GM12878 (cell line): ENCODE measurements around the gene SKP2. TPM values are rescaled to one million over a fixed set of nuclear protein-coding genes. Genes with fewer than 3 reads are reported as not detected.

Experiments used
- ATAC-seq: fragments of 200-7000 bp; cut with Tn5 transposase; 3 replicates; pipeline ENCODE4 v1.9.1; 2020; ENCODE audit warnings: mild to moderate bottlenecking, moderate library complexity
- BruUV-seq: library from RNA; stranded (reverse); fragments of 400-500 nt; replicated peaks from 2 replicates; lab custom pipeline; 2021; lab: Mats Ljungman, UMichigan
- CTCF ChIA-PET: fragments of 300-600 bp; sonication (Branson Sonifier 250); formaldehyde crosslinking; extraction: SDS; loops from one replicate; lab custom pipeline; 2021; ENCODE audit warnings: inconsistent platforms; lab: Yijun Ruan, JAX
- POLR2A ChIA-PET: fragments of 350-600 bp; formaldehyde crosslinking; extraction: SDS; loops from one replicate; lab custom pipeline; 2021; ENCODE audit warnings: inconsistent platforms; lab: Charles Lee
- RAD21 ChIA-PET: fragments of 300-600 bp; sonication (Branson Sonifier 250); formaldehyde crosslinking; loops from one replicate; lab custom pipeline; 2023; ENCODE audit warnings: antibody characterized with exemption; ENCODE audit not compliant: unreplicated experiment; lab: Charles Lee
- SMC1A ChIA-PET: fragments of 300-600 bp; sonication (Branson Sonifier 250); formaldehyde crosslinking; loops from one replicate; lab custom pipeline; 2023; ENCODE audit not compliant: unreplicated experiment, uncharacterized antibody; lab: Charles Lee
- DNase-seq: peaks from one replicate; pipeline ENCODE4 v3.0.0-alpha.2; 2011; ENCODE audit warnings: low read depth, low spot score
- FAIRE-seq: peaks from 3 replicates; lab custom pipeline; 2011; peaks lifted over from hg19 to GRCh38; lab: Jason Lieb, UNC
- H2AFZ ChIP-seq: 2 replicates; pipeline ENCODE4 v1.6.0; 2011; ENCODE audit warnings: low read depth, low read length, control low read depth; ENCODE audit not compliant: control insufficient read depth
- H3K27ac ChIP-seq: 2 replicates; pipeline ENCODE4 v1.5.1; 2011; ENCODE audit warnings: control low read depth; ENCODE audit not compliant: control insufficient read depth, insufficient read depth
- H3K27me3 ChIP-seq, 2 experiments: replicated peaks in 1 of 2; 2 replicates each; pipeline versions ENCODE4 v1.6.0 to v1.6.1; 2011; ENCODE audit warnings: low read length in 1 of 2; ENCODE audit not compliant: control insufficient read depth in 2 of 2, insufficient read depth in 2 of 2
- H3K36me3 ChIP-seq, 2 experiments: 2 replicates each; pipeline ENCODE4 v1.5.1; 2011; ENCODE audit warnings: low read length in 1 of 2; ENCODE audit not compliant: control insufficient read depth in 2 of 2, insufficient read depth in 2 of 2
- H3K4me1 ChIP-seq: 2 replicates; pipeline ENCODE4 v1.6.1; 2011; ENCODE audit warnings: mild to moderate bottlenecking, low read length, moderate library complexity, mixed read lengths; ENCODE audit not compliant: control insufficient read depth, insufficient read depth
- H3K4me2 ChIP-seq: 2 replicates; pipeline ENCODE4 v1.6.0; 2011; ENCODE audit warnings: control low read depth; ENCODE audit not compliant: control insufficient read depth, insufficient read depth
- H3K4me3 ChIP-seq: fragments of 200-600 bp; sonication (generic); 2 replicates; pipeline ENCODE4 v1.5.1; 2016
- H3K79me2 ChIP-seq: 2 replicates; pipeline ENCODE4 v1.6.0; 2011; ENCODE audit warnings: low read length; ENCODE audit not compliant: control insufficient read depth, insufficient read depth
- H3K9ac ChIP-seq: 2 replicates; pipeline ENCODE4 v1.8.0; 2011; ENCODE audit warnings: low read length, control low read depth, mixed read lengths; ENCODE audit not compliant: control insufficient read depth, insufficient read depth
- H3K9me3 ChIP-seq: replicated peaks from 3 replicates; pipeline ENCODE4 v1.5.1; 2011; ENCODE audit warnings: mild to moderate bottlenecking, low read length; ENCODE audit not compliant: control insufficient read depth, insufficient read depth
- H4K20me1 ChIP-seq: 2 replicates; pipeline ENCODE4 v1.6.0; 2011; ENCODE audit not compliant: control insufficient read depth, insufficient read depth
- HCFC1 ChIP-seq: fragments of 150-350 bp; IDR thresholded peaks from 2 replicates; pipeline ENCODE4 v1.6.1; 2014; ENCODE audit warnings: low read length
- IKZF1 ChIP-seq: fragments of 450-650 bp; conservative IDR thresholded peaks from 2 replicates; pipeline ENCODE4 v1.6.1; 2017; ENCODE audit warnings: antibody characterized with exemption, mild to moderate bottlenecking
- IKZF2 ChIP-seq, 2 experiments: fragments of 450-650 bp; IDR thresholded peaks; 2 replicates each; pipeline ENCODE4 v1.6.1; 2017; ENCODE audit warnings: mild to moderate bottlenecking in 2 of 2, moderate library complexity in 2 of 2
- NBN ChIP-seq: fragments of 450-650 bp; IDR thresholded peaks from 2 replicates; pipeline ENCODE4 v1.6.1; 2016
- NFXL1 ChIP-seq: fragments of 450-650 bp; IDR thresholded peaks from 2 replicates; pipeline ENCODE4 v1.6.1; 2017; ENCODE audit warnings: antibody characterized with exemption, mild to moderate bottlenecking, borderline replicate concordance
- RAD21 ChIP-seq: IDR thresholded peaks from 2 replicates; pipeline ENCODE4 v1.6.1; 2011; ENCODE audit warnings: mild to moderate bottlenecking, low read depth, low read length, moderate library complexity; ENCODE audit not compliant: insufficient read depth
- RBBP5 ChIP-seq: fragments of 200-600 bp; sonication (generic); conservative IDR thresholded peaks from 2 replicates; pipeline ENCODE4 v1.6.1; 2016
- RUNX3 ChIP-seq: IDR thresholded peaks from 2 replicates; pipeline ENCODE4 v1.6.1; 2012; ENCODE audit warnings: low read length, inconsistent platforms
- SMC3 ChIP-seq: IDR thresholded peaks from 2 replicates; pipeline ENCODE4 v1.6.1; 2011; ENCODE audit warnings: low read length, improper control_type of control experiment, borderline replicate concordance
- STAT3 ChIP-seq: IDR thresholded peaks from 2 replicates; pipeline ENCODE4 v1.6.1; 2011; ENCODE audit warnings: low read depth, low read length, improper control_type of control experiment
- ZNF24 ChIP-seq: fragments of 450-650 bp; IDR thresholded peaks from 2 replicates; pipeline ENCODE4 v1.6.1; 2017; ENCODE audit warnings: antibody characterized with exemption, mild to moderate bottlenecking
- WGBS: methylation state at CpG from one replicate; pipeline ENCODE4 v1.1.6; 2016; ENCODE audit warnings: low lambda C conversion rate; ENCODE audit not compliant: insufficient replicate concordance, insufficient coverage; ENCODE audit errors: missing lambda C conversion rate; 5-methylcytosine and 5-hydroxymethylcytosine counted together
- in situ Hi-C: fragments of 300-500 bp; cut with MboI; formaldehyde crosslinking; loops from 9 replicates; pipeline ENCODE4 v1.14.3; 2018; ENCODE audit warnings: mixed read lengths
- intact Hi-C: fragments of 100-400 bp; cut with micrococcal nuclease; formaldehyde crosslinking; loops from one replicate; pipeline ENCODE4 v1.14.2; 2022; ENCODE audit not compliant: unreplicated experiment
- polyA plus RNA-seq, 11 experiments: library from polyadenylated mRNA; depleted of rRNA in 4 of 11; unstranded in 6 of 11; stranded (reverse) in 5 of 11; fragments of >200 nt; fragmentation: Nextera tagmentation in 4 of 11; fragmentation: Illumina TruSeq in 1 of 11; extraction: Ambion mirVana in 4 of 11; extraction: Trizol in 1 of 11; gene quantifications; 1 replicate in 1 of 11; 2 replicates in 10 of 11; pipeline versions ENCODE4 v1.2.1 to v1.2.3, GENCODE V29; 2011 to 2016; ENCODE audit warnings: inconsistent platforms in 2 of 11, missing spikeins in 2 of 11, low read depth in 1 of 11
- total RNA-seq, 4 experiments: library from RNA; depleted of rRNA in 3 of 4; stranded (reverse); fragments of >200 nt in 3 of 4; fragmentation: Illumina TruSeq in 1 of 4; extraction: Trizol in 1 of 4; gene quantifications; 2 replicates each; pipeline versions ENCODE4 v1.2.1 to v1.2.3, GENCODE V29; 2013 to 2021
- TF ChIP-seq, protein P1 (sequence below): fragments of 450-650 bp; IDR thresholded peaks from 2 replicates; pipeline ENCODE4 v1.6.1; 2017; ENCODE audit warnings: mild to moderate bottlenecking
- TF ChIP-seq, protein P2 (sequence below), 3 experiments: IDR thresholded peaks in 2 of 3; conservative IDR thresholded peaks in 1 of 3; 2 replicates each; pipeline ENCODE4 v1.5.1; 2011; ENCODE audit warnings: low read depth in 3 of 3, low read length in 3 of 3, mild to moderate bottlenecking in 3 of 3, control low read depth in 2 of 3, moderate library complexity in 2 of 3, inconsistent platforms in 1 of 3, mixed read lengths in 1 of 3; ENCODE audit not compliant: control insufficient read depth in 2 of 3, insufficient read depth in 1 of 3; ENCODE audit errors: extremely low read depth in 1 of 3

SKP2 gene
- total and polyA plus RNA-seq, 10 of the 15 experiments (the other 5 are each of a cell fraction or from before 2014, with no cell fraction given), result 13.9 to 50.8 (median 36.9) TPM

DNA sequence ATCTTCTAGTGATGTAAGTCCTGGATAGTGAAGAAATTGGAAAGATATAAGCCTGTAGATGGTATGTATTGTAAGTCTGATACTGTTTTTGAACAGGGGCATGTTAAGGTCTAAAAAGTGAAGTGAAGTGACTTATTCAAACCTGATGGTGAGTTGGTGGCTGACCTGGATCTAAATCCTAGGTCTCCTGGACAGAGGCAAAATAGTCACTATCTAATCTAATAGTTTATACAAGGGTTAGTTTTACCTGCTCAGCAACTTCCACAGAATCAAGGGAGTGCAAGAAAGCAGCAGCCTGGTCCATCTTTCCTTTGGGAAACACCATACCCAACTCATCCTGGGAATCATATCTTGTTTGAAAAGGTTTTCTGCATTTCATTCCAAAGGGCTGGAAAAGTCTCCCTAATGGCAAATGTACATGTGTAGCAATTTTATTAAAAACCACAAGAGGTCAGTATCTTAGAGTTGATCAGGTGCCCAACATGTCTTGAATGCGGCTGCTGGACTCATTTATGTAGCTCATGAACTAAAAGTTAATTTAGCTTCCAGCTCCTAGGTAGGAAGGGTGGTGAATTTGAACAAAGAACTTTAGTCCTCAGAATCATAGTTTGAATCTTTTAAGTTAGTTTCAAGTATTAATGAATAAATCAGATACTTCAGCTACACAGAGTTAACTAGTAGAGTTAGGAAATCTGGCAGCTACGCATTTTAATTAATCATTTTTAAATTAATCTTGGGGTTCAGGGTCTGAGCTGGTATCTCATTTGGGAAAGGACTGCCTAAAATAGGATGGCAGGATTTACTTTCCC lies 26.0 kb downstream of the SKP2 start:
- 0 out of 4 replicates have a peak, but pooled peaks of 1 of the 2 experiments have one; percentile 31 for TF ChIP-seq IKZF2 (IDR thresholded peaks at IDR 0.05)
- TF ChIP-seq RUNX3, result peak; percentile 37; the same call in 1 of the 2 replicates
- no peak for TF ChIP-seq NFXL1
- peak; percentile 28; the same call in 1 of the 2 replicates for TF ChIP-seq IKZF1
- TF ChIP-seq, protein P1, sequence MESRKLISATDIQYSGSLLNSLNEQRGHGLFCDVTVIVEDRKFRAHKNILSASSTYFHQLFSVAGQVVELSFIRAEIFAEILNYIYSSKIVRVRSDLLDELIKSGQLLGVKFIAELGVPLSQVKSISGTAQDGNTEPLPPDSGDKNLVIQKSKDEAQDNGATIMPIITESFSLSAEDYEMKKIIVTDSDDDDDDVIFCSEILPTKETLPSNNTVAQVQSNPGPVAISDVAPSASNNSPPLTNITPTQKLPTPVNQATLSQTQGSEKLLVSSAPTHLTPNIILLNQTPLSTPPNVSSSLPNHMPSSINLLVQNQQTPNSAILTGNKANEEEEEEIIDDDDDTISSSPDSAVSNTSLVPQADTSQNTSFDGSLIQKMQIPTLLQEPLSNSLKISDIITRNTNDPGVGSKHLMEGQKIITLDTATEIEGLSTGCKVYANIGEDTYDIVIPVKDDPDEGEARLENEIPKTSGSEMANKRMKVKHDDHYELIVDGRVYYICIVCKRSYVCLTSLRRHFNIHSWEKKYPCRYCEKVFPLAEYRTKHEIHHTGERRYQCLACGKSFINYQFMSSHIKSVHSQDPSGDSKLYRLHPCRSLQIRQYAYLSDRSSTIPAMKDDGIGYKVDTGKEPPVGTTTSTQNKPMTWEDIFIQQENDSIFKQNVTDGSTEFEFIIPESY, result no peak
- no peak for TF ChIP-seq STAT3
- TF ChIP-seq SMC3, result peak; percentile 1; the same call in 1 of the 2 replicates
- no peak for TF ChIP-seq NBN
- TF ChIP-seq RAD21, result peak; percentile 54
- TF ChIP-seq, protein P2, sequence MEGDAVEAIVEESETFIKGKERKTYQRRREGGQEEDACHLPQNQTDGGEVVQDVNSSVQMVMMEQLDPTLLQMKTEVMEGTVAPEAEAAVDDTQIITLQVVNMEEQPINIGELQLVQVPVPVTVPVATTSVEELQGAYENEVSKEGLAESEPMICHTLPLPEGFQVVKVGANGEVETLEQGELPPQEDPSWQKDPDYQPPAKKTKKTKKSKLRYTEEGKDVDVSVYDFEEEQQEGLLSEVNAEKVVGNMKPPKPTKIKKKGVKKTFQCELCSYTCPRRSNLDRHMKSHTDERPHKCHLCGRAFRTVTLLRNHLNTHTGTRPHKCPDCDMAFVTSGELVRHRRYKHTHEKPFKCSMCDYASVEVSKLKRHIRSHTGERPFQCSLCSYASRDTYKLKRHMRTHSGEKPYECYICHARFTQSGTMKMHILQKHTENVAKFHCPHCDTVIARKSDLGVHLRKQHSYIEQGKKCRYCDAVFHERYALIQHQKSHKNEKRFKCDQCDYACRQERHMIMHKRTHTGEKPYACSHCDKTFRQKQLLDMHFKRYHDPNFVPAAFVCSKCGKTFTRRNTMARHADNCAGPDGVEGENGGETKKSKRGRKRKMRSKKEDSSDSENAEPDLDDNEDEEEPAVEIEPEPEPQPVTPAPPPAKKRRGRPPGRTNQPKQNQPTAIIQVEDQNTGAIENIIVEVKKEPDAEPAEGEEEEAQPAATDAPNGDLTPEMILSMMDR (IDR thresholded peaks at IDR 0.05 in 2 of 3, conservative IDR thresholded peaks at IDR 0.05 in 1 of 3; ENCODE audit: control insufficient read depth in 2 of 3, extremely low read depth in 1 of 3, insufficient read depth in 1 of 3, low read depth in 3 of 3, low read length in 3 of 3), result peak; percentile 13 to 37 (median 37); a peak in 4 of 6 replicates
- TF ChIP-seq ZNF24, result no peak
- TF ChIP-seq HCFC1, result no peak
- no peak for TF ChIP-seq RBBP5
- TF ChIP-seq, all 136 proteins: peak for 6
- Histone ChIP-seq H3K79me2 (no peaks in the 10 kb centered on the region), H3K4me2 (peak overlapping the region; percentile 54), H3K36me3 (peaks cover 3 to 11% of the 10 kb centered on the region in 2 experiments; a peak in 3 of 4 replicates), H4K20me1 (no peaks in the 10 kb centered on the region), H3K4me3 (peak overlapping the region; percentile 1; the same call in 1 of the 2 replicates), H3K9me3 (no peaks in the 10 kb centered on the region), H3K9ac (no peak overlapping the region), H2AFZ (no peak overlapping the region), H3K27me3 (no peaks in the 10 kb centered on the region), H3K27ac (peak overlapping the region; percentile 50; the same call in 1 of the 2 replicates), H3K4me1 (peaks cover 14% of the 10 kb centered on the region)
- RAD21 ChIA-PET, result interaction anchor here (0.6 to 2.4 kb wide), 11 partner anchors 21 to 519 kb away, joined by 3 to 21 read pairs (median 3); partner anchors contain the start of genes LMBRD2, NADK2 and SKP2
- CTCF ChIA-PET, result interaction anchor here (0.6 to 4.5 kb wide), 41 partner anchors 8 to 826 kb away, joined by 3 to 34 read pairs (median 4); partner anchors contain the start of genes LMBRD2, NADK2 and RANBP3L
- POLR2A ChIA-PET, result interaction anchor here (0.7 to 2.5 kb wide), 4 partner anchors 22 to 1558 kb away, joined by 3 to 6 read pairs (median 4); partner anchors contain the start of gene SKP2
- FAIRE-seq, result peak; percentile 57
- WGBS, result 98% methylated on average over 2 of the region's 2 CpGs
- in situ Hi-C loops (loop anchor here (10.0 kb wide), 1 partner anchor 517 kb away; no protein-coding TSS in a partner anchor), intact Hi-C loops (loop anchor here (1.0 to 5.0 kb wide), 5 partner anchors 64 to 515 kb away; partner anchors contain the start of gene NADK2)
- peak; percentile 79 for ATAC-seq
- DNase-seq, result no peak
- BruUV-seq, result no TSS peak
- SMC1A ChIA-PET, result interaction anchor here (0.7 to 3.1 kb wide), 22 partner anchors 10 to 522 kb away, joined by 3 to 23 read pairs (median 6); partner anchors contain the start of gene NADK2
